Peyer's patch (tissue), 4 donors: ENCODE measurements around the gene ZNF48.

Experiments
- CTCF ChIP-seq, 6 experiments: fragments of 450-650 bp in 4 of 6; fragments of 200-600 bp in 2 of 6; sonication (generic) in 1 of 6; IDR thresholded peaks; one replicate each; pipeline ENCODE4 v1.5.1; 2017 to 2019; ENCODE audit warnings: antibody characterized with exemption in 6 of 6, mild to moderate bottlenecking in 3 of 6, moderate library complexity in 1 of 6
- POLR2A ChIP-seq, 2 donors: fragments of 450-650 bp; IDR thresholded peaks; one replicate each; pipeline ENCODE4 v1.5.1; 2017; ENCODE audit warnings: antibody characterized with exemption in 2 of 2, mild to moderate bottlenecking in 2 of 2, moderate library complexity in 2 of 2

GRCh38 chr16:30397056-30397455 is 1.8 kb downstream of the ZNF48 start:
- TF ChIP-seq POLR2A (IDR thresholded peaks at IDR 0.05) (no peak), CTCF (IDR thresholded peaks at IDR 0.05) (no peak)
